Activated CD4-positive, alpha-beta T cell treated with anti-CD3 and anti-CD28 coated beads, Interleukin-2, amount 10 ng/mL, durations not matched to agents 7 days and 5 days (primary cell): ENCODE results near the gene RABL6. TPM values are rescaled to one million over a fixed set of nuclear protein-coding genes. Genes with fewer than 3 reads are reported as not detected.
A peak's percentile ranks its signal among the peaks of the same experiment; 100 is the strongest.

ENCODE experiments used
- CTCF ChIA-PET: fragments of 350-600 bp; sonication (Branson Sonifier 250); formaldehyde crosslinking; loops from one replicate; lab custom pipeline; 2021; ENCODE audit warnings: antibody characterized with exemption; lab: Charles Lee
- POLR2A ChIA-PET: fragments of 350-600 bp; sonication (Branson Sonifier 250); formaldehyde crosslinking; loops from one replicate; lab custom pipeline; 2021; ENCODE audit warnings: antibody characterized with exemption; lab: Charles Lee
- DNase-seq: peaks from one replicate; pipeline ENCODE4 v3.0.0-alpha.2; 2020
- H3K27ac Mint-ChIP-seq: one replicate; pipeline ENCODE4 v1.8.0; 2021; ENCODE audit warnings: mild to moderate bottlenecking, moderate library complexity, mixed read lengths
- H3K27me3 Mint-ChIP-seq: one replicate; pipeline ENCODE4 v1.8.0; 2021; ENCODE audit warnings: mixed read lengths
- H3K36me3 Mint-ChIP-seq: one replicate; pipeline ENCODE4 v1.8.0; 2021; ENCODE audit warnings: low read depth, mixed read lengths
- H3K4me1 Mint-ChIP-seq: one replicate; pipeline ENCODE4 v1.8.0; 2021; ENCODE audit warnings: mixed read lengths
- H3K4me3 Mint-ChIP-seq: one replicate; pipeline ENCODE4 v1.8.0; 2021; ENCODE audit warnings: mild to moderate bottlenecking, moderate library complexity, mixed read lengths
- H3K9me3 Mint-ChIP-seq: one replicate; pipeline ENCODE4 v1.8.0; 2021; ENCODE audit warnings: mixed read lengths
- total RNA-seq, 2 experiments: library from RNA; stranded (reverse); gene quantifications; one replicate each; pipeline ENCODE4 v1.2.3, GENCODE V29; 2021

Gene RABL6
- total RNA-seq, 2 experiments from 2014 or later = 95.5 to 109 TPM

DNA sequence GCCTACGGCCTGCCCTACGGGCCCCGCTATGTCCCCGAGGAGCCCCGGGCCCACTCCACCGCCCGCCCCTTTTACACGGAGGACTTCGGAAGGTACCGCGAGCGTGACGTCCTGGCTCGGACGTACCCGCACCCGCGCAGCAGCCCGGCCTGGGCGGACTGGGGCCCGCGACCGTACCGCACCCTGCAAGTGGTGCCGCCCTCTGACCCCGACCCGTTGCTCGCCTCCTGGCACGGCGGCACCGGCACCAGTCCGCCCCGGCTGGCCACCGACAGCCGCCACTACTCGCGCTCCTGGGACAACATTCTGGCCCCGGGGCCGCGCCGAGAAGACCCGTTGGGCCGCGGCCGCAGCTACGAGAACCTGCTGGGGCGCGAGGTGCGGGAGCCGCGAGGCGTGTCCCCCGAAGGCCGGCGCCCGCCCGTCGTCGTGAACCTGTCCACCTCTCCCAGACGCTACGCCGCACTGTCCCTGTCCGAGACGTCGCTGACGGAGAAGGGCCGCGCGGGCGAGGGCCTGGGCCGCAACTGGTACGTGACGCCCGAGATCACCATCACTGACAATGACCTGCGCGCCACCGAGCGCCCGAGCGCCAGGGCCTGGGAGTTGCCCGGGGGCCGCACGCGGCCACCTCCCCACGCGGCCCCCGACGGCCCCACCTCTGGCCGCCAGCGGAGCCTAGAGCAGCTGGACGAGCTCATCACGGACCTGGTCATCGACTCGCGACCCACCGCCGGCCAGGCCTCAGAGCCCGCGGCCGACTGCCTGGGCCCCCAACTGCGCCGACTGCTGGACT, 37.9 kb downstream of the RABL6 start:
- H3K4me1 Mint-ChIP-seq = peaks cover 27% of the 10 kb centered on the region
- ChIA-PET POLR2A (no interaction called here), CTCF (interaction anchor here (1.0 to 2.5 kb wide), 2 partner anchors 17 to 201 kb away, joined by 3 to 8 read pairs; partner anchors contain the start of gene NPDC1)
- H3K9me3 Mint-ChIP-seq = no peaks in the 10 kb centered on the region
- H3K27ac Mint-ChIP-seq = peak overlapping the region; percentile 57
- peaks cover 6% of the 10 kb centered on the region for H3K36me3 Mint-ChIP-seq
- peak overlapping the region; percentile 41 for H3K4me3 Mint-ChIP-seq
- H3K27me3 Mint-ChIP-seq = peaks cover 17% of the 10 kb centered on the region
- DNase-seq = no peak

DNA sequence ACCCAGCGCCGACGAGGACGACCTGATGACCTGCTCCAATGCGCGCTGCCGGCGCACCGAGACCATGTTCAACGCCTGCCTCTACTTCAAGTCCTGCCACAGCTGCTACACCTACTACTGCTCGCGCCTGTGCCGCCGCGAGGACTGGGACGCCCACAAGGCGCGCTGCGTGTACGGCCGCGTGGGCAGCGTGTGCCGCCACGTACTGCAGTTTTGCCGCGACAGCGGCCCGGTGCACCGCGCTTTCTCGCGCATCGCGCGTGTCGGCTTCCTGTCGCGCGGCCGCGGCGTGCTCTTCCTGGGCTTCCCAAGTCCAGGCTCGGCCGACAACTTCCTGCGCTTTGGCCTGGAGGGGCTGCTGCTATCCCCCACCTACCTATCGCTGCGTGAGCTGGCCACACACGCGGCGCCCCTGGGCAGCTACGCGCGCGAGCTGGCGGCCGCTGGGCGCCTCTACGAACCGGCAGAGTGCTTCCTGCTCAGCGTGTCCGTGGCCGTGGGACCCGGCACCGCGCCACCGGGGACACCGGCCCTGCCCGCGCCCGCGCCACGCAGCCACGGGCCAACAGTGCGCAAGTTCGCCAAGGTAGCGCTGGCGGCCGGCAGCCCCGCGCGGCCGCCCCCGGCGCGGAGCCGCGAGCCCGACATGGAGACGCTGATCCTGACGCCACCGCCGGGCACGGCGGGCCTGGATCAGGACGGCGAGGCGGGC, 38.8 kb downstream of the RABL6 start:
- H3K36me3 Mint-ChIP-seq = peaks cover 3% of the 10 kb centered on the region
- H3K27me3 Mint-ChIP-seq = peaks cover 17% of the 10 kb centered on the region
- H3K4me1 Mint-ChIP-seq = peaks cover 27% of the 10 kb centered on the region
- POLR2A ChIA-PET = no interaction called here
- H3K9me3 Mint-ChIP-seq = no peaks in the 10 kb centered on the region
- CTCF ChIA-PET = interaction anchor here (0.9 to 2.5 kb wide), 5 partner anchors 18 to 200 kb away, joined by 3 to 8 read pairs (median 3); partner anchors contain the start of genes NPDC1 and TRAF2
- H3K27ac Mint-ChIP-seq = peak overlapping the region; percentile 62
- H3K4me3 Mint-ChIP-seq = no peak overlapping the region
- no peak for DNase-seq

DNA sequence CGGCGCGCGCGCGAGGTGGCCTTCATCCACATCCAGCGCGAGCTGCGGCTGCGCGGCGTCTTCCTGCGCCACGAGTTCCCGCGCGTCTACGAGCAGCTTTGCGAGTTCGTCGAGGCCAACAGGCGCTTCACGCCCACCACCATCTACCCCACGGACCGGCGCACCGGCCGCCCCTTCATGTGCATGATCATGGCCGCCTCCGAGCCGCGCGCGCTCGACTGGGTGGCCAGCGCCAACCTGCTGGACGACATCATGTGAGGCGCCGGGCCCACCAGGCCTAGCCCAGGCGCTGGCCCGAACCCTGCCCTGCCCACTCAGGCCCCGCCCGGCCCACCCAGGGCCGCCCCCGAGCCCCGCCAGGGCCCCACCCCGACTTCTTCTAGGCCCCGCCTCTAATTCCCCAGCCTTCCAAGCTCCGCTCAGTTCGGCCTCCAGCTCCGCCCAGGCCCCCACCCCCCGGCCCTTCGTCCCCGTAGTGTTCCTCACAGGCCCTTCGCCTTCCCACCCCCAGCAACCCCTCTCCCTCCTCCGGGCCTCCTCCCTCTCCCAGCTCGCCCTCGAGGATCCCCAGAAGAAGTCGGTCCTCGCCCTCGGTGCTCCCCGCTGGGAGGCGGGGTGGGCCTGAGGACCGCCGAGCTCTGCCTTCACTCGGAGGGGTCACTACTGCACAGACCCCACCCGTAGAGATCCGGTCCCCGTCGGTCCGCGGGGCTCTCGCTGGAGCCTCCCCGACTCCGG, 39.5 kb downstream of the RABL6 start:
- H3K4me3 Mint-ChIP-seq = peak overlapping the region; percentile 92
- H3K27me3 Mint-ChIP-seq = peaks cover 17% of the 10 kb centered on the region
- H3K36me3 Mint-ChIP-seq = peaks cover 3% of the 10 kb centered on the region
- H3K27ac Mint-ChIP-seq = peak overlapping the region; percentile 67
- no peaks in the 10 kb centered on the region for H3K9me3 Mint-ChIP-seq
- H3K4me1 Mint-ChIP-seq = peaks cover 23% of the 10 kb centered on the region
- POLR2A ChIA-PET = no interaction called here
- no peak for DNase-seq
- CTCF ChIA-PET = interaction anchor here (0.9 to 2.2 kb wide), 5 partner anchors 18 to 182 kb away, joined by 3 to 7 read pairs (median 3); partner anchors contain the start of gene TRAF2

DNA sequence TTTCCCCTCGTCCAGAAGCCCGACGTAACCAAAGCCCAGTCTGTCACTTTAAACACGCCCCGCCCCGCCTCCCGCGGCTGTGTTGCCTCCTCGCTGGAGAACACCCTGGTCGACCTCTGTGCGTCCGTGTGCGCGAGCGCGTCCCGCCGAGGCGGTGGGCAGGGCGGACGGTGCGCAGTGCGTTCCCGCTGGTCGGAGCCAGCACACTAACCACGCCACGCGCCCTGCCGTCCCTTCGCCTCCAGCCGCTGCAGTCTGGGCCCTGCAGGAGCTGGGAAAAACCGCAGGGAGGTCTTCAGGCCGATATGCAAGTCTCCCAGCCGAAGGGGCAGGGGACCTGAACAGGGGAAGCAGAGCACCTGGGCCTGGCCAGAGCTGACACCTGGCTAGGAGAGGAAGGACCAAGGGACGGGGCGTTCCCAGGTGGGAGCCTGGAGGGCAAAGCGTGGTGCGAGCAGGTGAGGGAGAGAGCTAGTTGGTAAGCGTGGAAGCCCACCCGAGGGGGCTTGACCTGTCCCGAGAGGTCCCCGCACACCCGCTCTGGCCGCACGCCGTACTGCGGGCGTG, 40.2 kb downstream of the RABL6 start:
- ChIA-PET POLR2A (no interaction called here), CTCF (interaction anchor here (0.9 to 2.2 kb wide), 4 partner anchors 22 to 181 kb away, joined by 3 to 7 read pairs (median 4); partner anchors contain the start of gene TRAF2)
- peaks cover 3% of the 10 kb centered on the region for H3K36me3 Mint-ChIP-seq
- H3K27ac Mint-ChIP-seq = peak overlapping the region; percentile 67
- peak; percentile 81 for DNase-seq
- H3K4me3 Mint-ChIP-seq = peak overlapping the region; percentile 92
- H3K4me1 Mint-ChIP-seq = peaks cover 21% of the 10 kb centered on the region
- no peaks in the 10 kb centered on the region for H3K9me3 Mint-ChIP-seq
- peaks cover 17% of the 10 kb centered on the region for H3K27me3 Mint-ChIP-seq

DNA sequence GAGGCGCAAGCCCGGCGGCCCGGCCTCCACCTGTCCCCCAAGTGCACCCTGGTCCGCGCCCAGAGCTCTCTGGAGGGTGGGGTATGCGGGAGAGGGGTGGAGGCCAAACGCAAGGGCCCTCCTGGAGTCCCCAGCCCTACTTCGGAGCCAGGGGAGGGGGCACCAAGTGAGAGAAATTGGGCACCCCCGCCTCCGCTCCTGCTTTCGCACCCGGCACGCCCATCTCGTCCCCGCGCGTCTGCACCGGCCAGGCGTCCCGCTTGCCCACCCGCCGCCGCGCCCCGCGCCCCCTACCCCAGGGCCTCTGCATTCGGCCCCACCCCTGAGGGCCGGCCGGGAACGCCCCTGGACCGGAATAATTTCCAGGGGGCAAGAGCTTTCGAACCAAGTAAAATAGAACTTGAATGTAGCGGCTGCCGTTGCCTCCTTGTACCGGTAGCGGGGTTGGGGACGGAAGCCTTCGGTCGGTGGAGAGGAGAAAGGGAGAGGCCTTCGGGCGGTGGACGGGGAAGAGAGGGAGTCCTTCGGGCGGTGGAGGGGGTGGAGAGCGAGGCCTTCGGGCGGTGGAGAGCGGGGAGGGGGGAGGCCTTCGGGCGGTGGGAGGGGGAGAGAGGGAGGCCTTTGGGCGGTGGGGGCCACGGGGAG, 40.8 kb downstream of the RABL6 start:
- peak overlapping the region; percentile 86 for H3K27ac Mint-ChIP-seq
- peaks cover 19% of the 10 kb centered on the region for H3K4me1 Mint-ChIP-seq
- ChIA-PET POLR2A (no interaction called here), CTCF (interaction anchor here (0.9 to 2.2 kb wide), 3 partner anchors 22 to 181 kb away, joined by 3 to 7 read pairs (median 6); no protein-coding TSS in a partner anchor)
- H3K36me3 Mint-ChIP-seq = peaks cover 3% of the 10 kb centered on the region
- H3K9me3 Mint-ChIP-seq = no peaks in the 10 kb centered on the region
- peaks cover 16% of the 10 kb centered on the region for H3K27me3 Mint-ChIP-seq
- H3K4me3 Mint-ChIP-seq = peak overlapping the region; percentile 92
- peak; percentile 55 for DNase-seq

DNA sequence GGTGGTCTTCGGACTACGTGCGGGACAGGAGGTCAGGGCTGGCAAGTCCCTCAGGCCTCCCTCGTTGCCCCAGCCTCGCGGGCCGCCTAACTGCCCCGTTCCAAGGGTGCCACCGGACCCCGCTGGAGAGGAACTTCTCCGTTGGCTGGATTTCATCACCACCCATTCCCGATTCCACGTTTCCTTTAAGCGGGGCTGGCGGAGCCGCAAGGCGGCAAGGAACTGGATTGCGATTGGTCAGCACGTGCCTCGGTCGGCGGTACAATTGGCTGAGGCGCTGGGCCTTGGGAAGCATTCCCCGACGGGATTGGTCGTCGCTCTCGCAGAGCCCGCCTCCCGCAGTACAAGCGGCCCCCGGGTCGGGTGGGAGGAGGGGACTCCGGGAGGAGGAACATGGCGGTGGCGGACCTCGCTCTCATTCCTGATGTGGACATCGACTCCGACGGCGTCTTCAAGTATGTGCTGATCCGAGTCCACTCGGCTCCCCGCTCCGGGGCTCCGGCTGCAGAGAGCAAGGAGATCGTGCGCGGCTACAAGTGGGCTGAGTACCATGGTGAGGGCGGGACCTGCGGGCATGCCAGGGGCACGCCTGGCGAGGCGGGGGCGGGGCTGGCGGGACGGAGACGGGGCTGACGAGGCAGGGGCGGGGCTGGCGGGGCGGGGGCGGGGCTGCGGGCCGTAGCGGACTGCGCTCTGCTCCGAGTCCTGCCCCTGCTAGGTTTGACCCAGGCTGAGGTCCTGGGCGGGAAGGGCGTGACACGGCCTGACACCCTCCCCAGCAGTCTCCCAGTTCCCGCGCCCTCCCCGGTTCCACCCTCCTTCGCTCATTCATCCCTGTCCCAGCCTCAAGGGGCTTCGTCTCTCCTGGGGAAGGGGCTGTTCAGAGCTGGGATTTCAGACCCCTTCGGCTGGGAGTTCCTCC, 41.6 kb downstream of the RABL6 start, which contains the start of gene PHPT1:
TSS of gene PHPT1 (plus strand) at position 372 of the 922 bp plus-strand sequence. CDS start at position 394, 22 bp downstream.
- Mint-ChIP-seq H3K27ac (peak within 1 kb of the TSS; percentile 88), H3K9me3 (no peaks in the 10 kb centered on the region), H3K36me3 (peaks cover 3% of the 10 kb centered on the region), H3K4me1 (peaks cover 17% of the 10 kb centered on the region), H3K4me3 (peak within 1 kb of the TSS; percentile 92), H3K27me3 (peaks cover 14% of the 10 kb centered on the region)
- CTCF ChIA-PET = interaction anchor here (1.1 to 2.2 kb wide), 2 partner anchors 53 to 95 kb away, joined by 3 to 6 read pairs; partner anchors contain the start of gene FBXW5
- peak; percentile 97 for DNase-seq
- POLR2A ChIA-PET = no interaction called here

DNA sequence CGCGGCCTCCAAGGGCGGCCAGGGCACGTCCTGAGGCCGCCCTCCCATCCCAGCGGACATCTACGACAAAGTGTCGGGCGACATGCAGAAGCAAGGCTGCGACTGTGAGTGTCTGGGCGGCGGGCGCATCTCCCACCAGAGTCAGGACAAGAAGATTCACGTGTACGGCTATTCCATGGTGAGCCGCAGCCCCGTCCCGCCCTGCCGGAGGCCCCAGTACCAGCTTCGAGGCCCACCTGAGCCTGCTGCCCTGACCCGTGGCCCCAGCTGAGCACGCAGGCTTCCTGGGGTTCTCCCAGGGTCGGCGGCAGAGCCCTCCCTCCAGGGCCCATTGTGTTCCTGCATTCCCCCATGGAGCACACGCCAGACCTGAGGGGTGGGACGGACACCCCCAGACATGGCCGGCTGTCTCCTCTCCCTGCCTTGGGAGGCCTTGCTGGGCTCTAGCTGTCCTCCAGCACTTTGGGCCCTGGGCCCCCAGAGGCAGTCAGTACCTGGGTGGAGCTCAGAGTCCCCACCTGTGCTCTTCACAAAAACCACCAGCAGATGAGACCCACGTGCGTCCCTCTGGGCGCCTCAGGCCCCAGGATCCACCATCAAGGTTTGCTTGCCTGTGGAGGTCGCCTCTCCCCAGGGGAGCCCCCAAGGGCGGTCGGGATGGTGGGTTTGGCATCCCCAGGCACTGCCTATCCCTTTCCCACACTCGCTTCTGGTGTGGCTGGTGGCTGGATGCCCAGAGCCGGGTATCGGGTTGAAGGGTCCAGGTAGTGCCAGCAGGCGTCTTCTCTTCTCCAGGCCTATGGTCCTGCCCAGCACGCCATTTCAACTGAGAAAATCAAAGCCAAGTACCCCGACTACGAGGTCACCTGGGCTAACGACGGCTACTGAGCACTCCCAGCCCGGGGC, 42.5 kb downstream of the RABL6 start:
- H3K4me3 Mint-ChIP-seq = peak overlapping the region; percentile 92
- H3K27ac Mint-ChIP-seq = peak overlapping the region; percentile 88
- H3K36me3 Mint-ChIP-seq = peaks cover 3% of the 10 kb centered on the region
- ChIA-PET POLR2A (no interaction called here), CTCF (interaction anchor here (1.1 kb wide), 1 partner anchor 94 kb away, joined by 3 read pairs; the partner anchor contains the start of gene FBXW5)
- DNase-seq = no peak
- peaks cover 17% of the 10 kb centered on the region for H3K4me1 Mint-ChIP-seq
- H3K9me3 Mint-ChIP-seq = no peaks in the 10 kb centered on the region
- peaks cover 13% of the 10 kb centered on the region for H3K27me3 Mint-ChIP-seq

DNA sequence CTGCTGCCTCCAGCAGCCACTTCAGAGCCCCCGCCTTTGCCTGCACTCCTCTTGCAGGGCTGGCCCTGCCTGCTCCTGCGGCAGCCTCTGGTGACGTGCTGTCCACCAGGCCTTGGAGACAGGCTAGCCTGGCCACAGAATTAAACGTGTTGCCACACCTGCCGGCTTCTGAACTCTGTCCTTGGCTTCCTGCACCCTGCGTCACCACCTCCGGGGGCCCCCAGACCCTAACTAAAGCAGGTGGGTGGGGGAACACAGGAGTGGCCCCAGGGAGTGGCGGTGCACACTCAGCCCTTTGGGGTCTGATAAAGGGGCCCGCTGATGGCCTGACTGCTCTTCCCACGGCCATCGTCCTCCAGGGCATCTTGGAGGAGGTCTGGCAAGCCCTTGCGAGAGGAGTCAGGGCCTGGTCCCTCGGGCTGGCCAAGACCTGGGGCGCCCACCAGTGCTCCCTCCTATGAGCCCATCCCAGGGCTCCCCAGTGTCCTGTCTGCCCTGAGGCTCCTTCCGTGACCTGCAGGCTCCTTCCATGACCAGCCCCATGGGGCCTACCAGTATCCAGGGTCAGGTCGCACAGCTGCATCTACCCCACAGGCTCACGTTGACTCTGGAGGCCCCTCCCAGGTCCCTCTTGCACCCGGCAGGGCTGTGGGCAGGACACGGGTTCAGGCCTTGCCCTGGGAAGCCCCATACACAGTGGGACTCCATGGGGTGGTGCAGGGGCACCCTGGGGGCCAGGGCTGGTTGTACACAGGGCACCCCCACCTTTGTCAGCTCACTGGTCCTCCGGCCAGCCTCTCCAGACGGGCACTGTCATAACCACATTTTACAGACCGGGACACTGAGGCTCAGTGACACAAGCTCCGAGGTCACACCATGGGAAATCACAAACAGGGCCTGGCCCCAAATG, 43.4 kb downstream of the RABL6 start:
- peaks cover 11% of the 10 kb centered on the region for H3K27me3 Mint-ChIP-seq
- H3K4me1 Mint-ChIP-seq = peaks cover 17% of the 10 kb centered on the region
- POLR2A ChIA-PET = no interaction called here
- CTCF ChIA-PET = interaction anchor here (1.1 to 1.8 kb wide), 2 partner anchors 8 to 93 kb away, joined by 3 to 5 read pairs; partner anchors contain the start of genes AJM1 and FBXW5
- DNase-seq = no peak
- H3K27ac Mint-ChIP-seq = no peak overlapping the region
- H3K36me3 Mint-ChIP-seq = peaks cover 3% of the 10 kb centered on the region
- no peak overlapping the region for H3K4me3 Mint-ChIP-seq
- H3K9me3 Mint-ChIP-seq = no peaks in the 10 kb centered on the region

DNA sequence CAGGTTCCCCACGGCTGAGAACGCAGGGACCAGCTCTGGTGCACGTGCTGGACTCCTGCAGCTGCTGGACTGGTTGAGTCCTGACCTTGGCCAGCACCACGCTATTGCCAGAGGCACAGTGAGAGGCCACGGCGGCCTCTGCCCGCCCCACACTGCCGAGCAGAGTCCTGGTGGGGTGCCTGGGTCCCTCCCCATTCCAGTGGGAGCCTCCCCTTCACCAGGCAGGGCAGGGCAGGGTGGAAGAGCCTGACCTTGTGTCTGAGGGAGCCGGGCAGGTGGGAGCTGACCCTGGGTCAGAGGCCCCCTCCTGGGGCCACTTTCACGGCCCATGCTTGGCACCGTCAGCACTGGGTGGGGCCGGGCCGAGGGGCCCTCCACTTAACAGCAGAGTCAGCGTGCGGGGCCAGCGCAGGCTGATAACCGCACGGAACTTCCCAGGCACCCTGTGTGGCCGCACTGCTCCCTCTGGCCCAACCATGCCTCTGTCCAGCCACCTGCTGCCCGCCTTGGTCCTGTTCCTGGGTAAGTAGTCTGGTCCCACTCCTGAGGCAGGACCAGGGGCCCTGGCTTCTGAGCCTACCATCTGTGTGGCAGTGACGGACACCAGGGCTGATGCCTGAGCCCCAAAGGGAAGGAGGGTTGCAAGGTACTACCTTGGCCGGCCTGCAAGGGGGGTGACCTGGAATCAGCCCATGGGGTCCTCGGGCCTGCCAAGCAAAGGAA, 44.4 kb downstream of the RABL6 start, which contains the start of gene MAMDC4:
TSS of gene MAMDC4 (plus strand) at position 406 of the 723 bp plus-strand sequence. CDS start at position 477, 71 bp downstream.
- Mint-ChIP-seq H3K9me3 (no peaks in the 10 kb centered on the region), H3K36me3 (no peaks in the 10 kb centered on the region), H3K4me1 (peaks cover 12% of the 10 kb centered on the region), H3K4me3 (no peak within 1 kb of the TSS), H3K27ac (no peak within 1 kb of the TSS), H3K27me3 (peaks cover 7% of the 10 kb centered on the region)
- ChIA-PET CTCF (interaction anchor here (1.8 kb wide), 1 partner anchor 9 kb away, joined by 5 read pairs; the partner anchor contains the start of gene AJM1), POLR2A (no interaction called here)
- no peak for DNase-seq
